IMR-90 (cell line): Measurements from ENCODE around the gene NOL6. TPM values are rescaled to one million over a fixed set of nuclear protein-coding genes. Genes with fewer than 3 reads are reported as not detected.

Experiments used
- ATAC-seq: fragments of 200-7000 bp; cut with Tn5 transposase; 2 replicates; pipeline ENCODE4 v1.9.1; 2020; ENCODE audit warnings: low read depth, mild to moderate bottlenecking, moderate library complexity
- BruUV-seq: library from RNA; stranded (reverse); fragments of 400-500 nt; replicated peaks from 2 replicates; lab custom pipeline; 2021; lab: Mats Ljungman, UMichigan
- CTCF ChIA-PET: fragments of 300-600 bp; formaldehyde crosslinking; extraction: SDS; loops from one replicate; lab custom pipeline; 2021; ENCODE audit warnings: antibody characterized with exemption; lab: Yijun Ruan, JAX
- POLR2A ChIA-PET: fragments of 300-600 bp; sonication (Branson Sonifier 250); formaldehyde crosslinking; loops from one replicate; lab custom pipeline; 2022; ENCODE audit warnings: antibody characterized with exemption; ENCODE audit not compliant: unreplicated experiment; lab: Charles Lee
- DNase-seq: peaks from one replicate; pipeline ENCODE4 v3.0.0; 2013
- H2AFZ ChIP-seq: replicated peaks from 2 replicates; pipeline ENCODE3; 2013; ENCODE audit warnings: low read length, mild to moderate bottlenecking; ENCODE audit not compliant: poor library complexity
- H2AK5ac ChIP-seq: 2 replicates; pipeline ENCODE4 v1.6.1; 2013; ENCODE audit warnings: low read depth, low read length, inconsistent platforms
- H2AK9ac ChIP-seq: replicated peaks from 2 replicates; pipeline ENCODE3; 2013; ENCODE audit warnings: mild to moderate bottlenecking, low read depth, low read length, moderate library complexity; ENCODE audit not compliant: poor library complexity
- H2BK120ac ChIP-seq: 2 replicates; pipeline ENCODE4 v1.6.1; 2013; ENCODE audit warnings: low read depth, low read length, inconsistent platforms
- H2BK15ac ChIP-seq: 3 replicates; pipeline ENCODE4 v1.6.1; 2013; ENCODE audit warnings: low read depth, low read length, inconsistent platforms
- H2BK20ac ChIP-seq: 2 replicates; pipeline ENCODE4 v1.6.1; 2013; ENCODE audit warnings: low read depth, mild to moderate bottlenecking, inconsistent platforms, low read length, moderate library complexity
- H2BK5ac ChIP-seq: 2 replicates; pipeline ENCODE4 v1.6.1; 2013; ENCODE audit warnings: mild to moderate bottlenecking, low read depth, low read length, inconsistent platforms; ENCODE audit not compliant: poor library complexity, severe bottlenecking
- H3K14ac ChIP-seq: replicated peaks from 2 replicates; pipeline ENCODE4 v1.6.1; 2013; ENCODE audit warnings: low read depth, low read length, inconsistent platforms
- H3K18ac ChIP-seq: 2 replicates; pipeline ENCODE4 v1.6.1; 2013; ENCODE audit warnings: low read depth, low read length, control low read depth
- H3K23ac ChIP-seq: 2 replicates; pipeline ENCODE4 v1.6.1; 2013; ENCODE audit warnings: low read depth, low read length, inconsistent platforms
- H3K27ac ChIP-seq: 2 replicates; pipeline ENCODE4 v1.5.1; 2013; ENCODE audit warnings: mild to moderate bottlenecking, control low read depth, low read length; ENCODE audit not compliant: insufficient read depth
- H3K27me3 ChIP-seq: 2 replicates; pipeline ENCODE4 v1.6.1; 2013; ENCODE audit warnings: low read length; ENCODE audit not compliant: control insufficient read depth, insufficient read depth
- H3K36me3 ChIP-seq: 2 replicates; pipeline ENCODE4 v1.6.1; 2013; ENCODE audit warnings: low read length, mixed read lengths; ENCODE audit not compliant: control insufficient read depth, insufficient read depth
- H3K4ac ChIP-seq: 2 replicates; pipeline ENCODE4 v1.6.1; 2013; ENCODE audit warnings: low read depth, low read length, inconsistent platforms
- H3K4me1 ChIP-seq: 2 replicates; pipeline ENCODE4 v1.6.1; 2013; ENCODE audit warnings: low read length, mixed read lengths; ENCODE audit not compliant: control insufficient read depth, insufficient read depth
- H3K4me2 ChIP-seq: 2 replicates; pipeline ENCODE4 v1.6.1; 2013; ENCODE audit warnings: low read depth, mild to moderate bottlenecking, control low read depth, low read length, moderate library complexity
- H3K4me3 ChIP-seq: 2 replicates; pipeline ENCODE4 v1.5.1; 2013; ENCODE audit warnings: low read depth, mild to moderate bottlenecking, control low read depth, low read length, moderate library complexity; ENCODE audit not compliant: insufficient read depth
- H3K56ac ChIP-seq: 2 replicates; pipeline ENCODE4 v1.6.1; 2013; ENCODE audit warnings: low read length, inconsistent platforms; ENCODE audit not compliant: insufficient read depth; ENCODE audit errors: extremely low read depth
- H3K79me1 ChIP-seq, 2 experiments: 2 replicates each; pipeline ENCODE4 v1.6.1; 2013; ENCODE audit warnings: low read length in 2 of 2, inconsistent platforms in 1 of 2, low read depth in 1 of 2
- H3K9ac ChIP-seq: 2 replicates; pipeline ENCODE4 v1.6.1; 2013; ENCODE audit warnings: low read depth, low read length, control low read depth
- H3K9me1 ChIP-seq: 2 replicates; pipeline ENCODE4 v1.6.1; 2013; ENCODE audit warnings: low read length, inconsistent platforms; ENCODE audit not compliant: insufficient read depth
- H3K9me3 ChIP-seq: 2 replicates; pipeline ENCODE4 v1.6.1; 2013; ENCODE audit warnings: low read length; ENCODE audit not compliant: control insufficient read depth, insufficient read depth
- H4K20me1 ChIP-seq: 2 replicates; pipeline ENCODE4 v1.6.1; 2013; ENCODE audit warnings: low read length, inconsistent platforms; ENCODE audit not compliant: insufficient read depth
- H4K5ac ChIP-seq: 2 replicates; pipeline ENCODE4 v1.6.1; 2013; ENCODE audit warnings: mild to moderate bottlenecking, low read depth, low read length, control low read depth
- H4K8ac ChIP-seq, 2 experiments: 2 replicates each; pipeline ENCODE4 v1.6.1; 2013; ENCODE audit warnings: low read depth in 2 of 2, low read length in 2 of 2, control low read depth in 1 of 2, inconsistent platforms in 1 of 2
- H4K91ac ChIP-seq: 2 replicates; pipeline ENCODE4 v1.6.1; 2013; ENCODE audit warnings: low read depth, low read length, inconsistent platforms; ENCODE audit not compliant: insufficient read depth
- CHD1 ChIP-seq: IDR thresholded peaks from 2 replicates; pipeline ENCODE4 v1.6.1; 2012; ENCODE audit warnings: low read depth, low read length, improper control_type of control experiment
- WGBS, 2 experiments: methylation state at CpG; one replicate each; pipeline versions ENCODE4 v1.1.5 to v1.1.7; 2013; ENCODE audit warnings: missing lambda C conversion rate in 2 of 2; ENCODE audit not compliant: insufficient read length in 1 of 2; ENCODE audit errors: extremely low coverage in 2 of 2; 5-methylcytosine and 5-hydroxymethylcytosine counted together
- dilution Hi-C: fragments of 300-500 bp; cut with HindIII; formaldehyde crosslinking; loops from one replicate; pipeline ENCODE4 v1.14.3; 2018; ENCODE audit warnings: low sequenced_read_pairs; ENCODE audit not compliant: unreplicated experiment
- in situ Hi-C: fragments of 300-500 bp; cut with MboI; formaldehyde crosslinking; loops from 3 replicates; pipeline ENCODE4 v1.14.3; 2019; ENCODE audit warnings: low sequenced_read_pairs, inconsistent platforms, mixed read lengths
- intact Hi-C: fragments of 100-400 bp; cut with micrococcal nuclease; formaldehyde crosslinking; loops from 2 replicates; pipeline ENCODE4 v1.10.0; 2022
- polyA plus RNA-seq, 3 experiments: library from polyadenylated mRNA; depleted of rRNA; stranded (reverse); fragments of >200 nt; gene quantifications; 2 replicates each; pipeline ENCODE4 v1.2.3, GENCODE V29; 2012; ENCODE audit warnings: low replicate concordance in 1 of 3
- total RNA-seq: library from RNA; depleted of rRNA; stranded (reverse); fragments of >200 nt; gene quantifications from 2 replicates; pipeline ENCODE4 v1.2.3, GENCODE V29; 2012

The NOL6 gene
- total and polyA plus RNA-seq, 2 of the 4 experiments (the other 2 are of a cell fraction): 47.3 to 71.7 TPM

DNA sequence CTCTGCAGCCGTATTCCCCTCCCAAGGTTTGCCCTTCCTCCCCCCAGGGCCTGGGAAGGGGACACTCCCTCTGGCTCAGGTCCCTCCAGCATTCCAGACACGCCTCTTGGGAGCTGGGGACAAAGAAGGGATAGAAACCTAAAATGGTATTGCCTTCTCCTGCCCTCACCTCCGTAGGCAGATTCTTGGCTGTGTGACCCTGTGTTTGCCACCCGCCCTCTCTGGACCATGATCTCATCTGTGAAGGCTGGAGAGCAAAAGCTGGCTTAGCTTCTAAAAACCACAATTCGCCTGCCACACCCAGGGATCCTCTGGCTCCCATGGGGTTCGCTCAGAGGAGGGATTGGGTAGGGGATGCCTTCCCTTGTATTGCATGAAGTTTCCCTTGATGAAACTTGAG is 34.0 kb downstream of the NOL6 start:
- Histone ChIP-seq H2AK5ac (no peak overlapping the region), H2BK15ac (no peak overlapping the region), H2BK120ac (no peak overlapping the region), H3K14ac (no peak overlapping the region), H3K27me3 (peaks cover 30% of the 10 kb centered on the region), H4K91ac (no peak overlapping the region), H3K56ac (no peak overlapping the region), H3K4ac (no peak overlapping the region), H4K8ac (no peak overlapping the region), H3K18ac (no peak overlapping the region), H3K9ac (no peak overlapping the region), H2AK9ac (no peak overlapping the region), H3K4me2 (no peak overlapping the region), H2AFZ (no peak overlapping the region), H3K23ac (no peak overlapping the region), H3K27ac (no peak overlapping the region), H3K9me3 (no peaks in the 10 kb centered on the region), H4K5ac (no peak overlapping the region), H2BK5ac (no peak overlapping the region), H2BK20ac (no peak overlapping the region), H3K79me1 (no peaks in the 10 kb centered on the region), H4K20me1 (no peaks in the 10 kb centered on the region), H3K4me3 (no peak overlapping the region), H3K9me1 (0 out of 2 replicates have a peak, but pooled peaks cover 4% of the 10 kb centered on the region), H3K36me3 (no peaks in the 10 kb centered on the region), H3K4me1 (peaks cover 2% of the 10 kb centered on the region; the same call in 1 of the 2 replicates)
- POLR2A ChIA-PET: no interaction called here
- intact Hi-C loops: no loop called here
- dilution Hi-C loops: no loop called here
- WGBS, 2 experiments: 80% methylated on average over 2 of the region's 6 CpGs; no CpG with 5 or more reads in 1 of the 2 experiments
- CTCF ChIA-PET: no interaction called here
- in situ Hi-C loops: no loop called here
- BruUV-seq: no TSS peak
- ATAC-seq: no peak
- no peak for TF ChIP-seq CHD1
- DNase-seq: no peak
